NCI-H345 (cell line): ENCODE data around the gene MYO5A.
"Not testable (repeated sequence)": the region's sequence is repeated elsewhere in the genome, so short reads cannot be mapped to it uniquely, and the experiment has no call there.

ENCODE experiments used
- DNase-seq: peaks from one replicate; lab custom pipeline; 2025; lab: John Stamatoyannopoulos, UW

The MYO5A gene

GRCh38 chr15:52528564-52529340 is at the start of gene MYO5A:
Gene MYO5A, minus strand, starts transcription at chr15:52528880. Its CDS starts 74 bp downstream, at chr15:52528806.
- DNase-seq, result peak; percentile 52

DNA sequence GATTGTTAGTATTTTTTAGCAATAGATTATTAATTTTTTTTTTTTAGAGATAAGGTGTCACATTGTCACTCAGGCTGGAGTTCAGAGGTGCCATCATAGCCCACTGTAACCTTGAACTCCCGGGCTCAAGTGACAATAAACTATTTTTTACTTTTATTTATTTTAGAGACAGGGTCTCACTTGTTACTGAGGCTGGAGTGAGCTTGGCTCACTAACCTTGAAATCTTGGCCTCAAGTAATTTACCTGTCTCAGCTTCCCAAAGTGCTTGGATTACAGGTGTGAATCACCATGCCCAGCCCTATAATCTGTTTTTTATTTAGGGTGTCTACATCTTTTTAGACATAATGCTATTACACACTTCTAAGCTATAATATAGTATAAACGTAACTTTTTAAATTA is 48.0 kb upstream of the MYO5A start:
- DNase-seq, result no peak

DNA sequence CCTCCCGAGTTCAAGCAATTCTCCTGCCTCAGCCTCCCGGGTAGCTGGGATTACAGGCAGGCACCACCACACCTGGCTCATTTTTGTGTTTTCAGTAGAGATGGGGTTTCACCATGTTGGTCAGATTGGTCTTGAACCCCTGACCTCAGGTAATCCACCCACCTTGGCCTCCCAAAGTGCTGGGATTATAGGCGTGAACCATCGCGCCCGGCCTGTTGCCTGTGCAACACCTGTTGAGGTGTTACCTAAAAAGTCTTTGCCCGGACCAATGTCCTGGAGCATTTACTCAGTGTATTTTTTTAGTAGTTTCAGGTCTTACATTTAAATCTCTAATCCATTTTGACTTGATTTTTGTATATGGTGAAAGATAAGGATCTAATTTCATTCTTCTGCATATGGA is 46.9 kb upstream of the MYO5A start:
- not testable (repeated sequence) for DNase-seq

- DNase-seq, result no peak
Measured at GRCh38 chr15:52575072-52575471, 46.4 kb upstream of the MYO5A start.

DNA sequence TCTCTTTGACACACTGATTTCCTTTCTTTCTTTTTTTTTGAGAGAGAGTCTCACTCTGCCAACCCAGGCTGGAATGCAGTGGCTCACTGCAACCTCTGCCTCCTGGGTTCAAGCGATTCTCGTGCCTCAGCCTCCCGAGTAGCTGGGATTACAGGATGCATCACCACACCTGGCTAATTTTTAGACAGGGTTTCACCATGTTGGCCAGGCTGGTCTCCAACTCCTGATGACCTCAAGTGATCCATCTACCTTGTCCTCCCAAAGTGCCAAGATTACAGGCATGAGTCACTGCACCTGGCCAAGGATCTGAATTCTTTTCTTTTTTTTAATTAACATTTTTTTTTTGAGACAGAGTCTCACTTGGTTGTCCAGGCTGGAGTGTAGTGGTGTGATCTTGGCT is 45.9 kb upstream of the MYO5A start:
- DNase-seq, result not testable (repeated sequence)

GRCh38 chr15:52568601-52569585 is 40.2 kb upstream of the MYO5A start, which contains the start of gene ARPP19:
Gene ARPP19, minus strand, starts transcription at chr15:52569030. Its CDS starts 138 bp downstream, at chr15:52568892.
- DNase-seq, result peak; percentile 88

DNA sequence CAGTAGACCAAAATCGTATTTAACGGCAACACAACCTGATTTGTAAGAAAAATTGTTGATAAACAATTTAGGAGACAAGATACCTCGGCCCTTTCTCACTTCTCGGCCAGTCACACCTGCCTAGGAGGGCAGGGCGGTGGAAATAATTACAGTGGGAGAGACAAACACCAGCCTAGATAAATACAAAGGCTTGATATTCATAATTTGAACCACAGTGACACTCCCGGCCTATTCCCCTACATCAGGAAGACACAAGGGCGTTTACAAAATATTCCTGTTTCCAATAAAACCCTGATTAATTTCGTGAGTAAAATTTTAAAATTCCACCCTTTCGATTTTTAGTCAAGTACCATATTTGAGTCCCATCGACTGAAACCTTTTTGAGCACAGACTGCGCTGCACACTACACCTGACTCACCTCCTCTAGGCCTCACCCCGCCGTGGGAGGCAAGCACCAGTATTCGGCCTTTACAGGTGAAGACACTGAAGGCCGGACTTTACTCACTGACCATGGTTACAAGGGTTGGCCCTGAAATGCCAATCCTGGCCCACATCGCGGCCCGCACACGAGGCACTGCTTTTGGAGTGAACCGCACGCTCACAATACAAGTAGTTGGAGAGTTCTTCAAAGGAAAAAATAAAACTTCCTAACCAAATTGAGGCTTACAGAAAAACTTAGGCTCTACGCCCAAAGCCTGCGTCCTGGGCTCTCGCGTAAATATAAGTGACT is 39.4 kb upstream of the MYO5A start:
- peak; percentile 3 for DNase-seq

DNA sequence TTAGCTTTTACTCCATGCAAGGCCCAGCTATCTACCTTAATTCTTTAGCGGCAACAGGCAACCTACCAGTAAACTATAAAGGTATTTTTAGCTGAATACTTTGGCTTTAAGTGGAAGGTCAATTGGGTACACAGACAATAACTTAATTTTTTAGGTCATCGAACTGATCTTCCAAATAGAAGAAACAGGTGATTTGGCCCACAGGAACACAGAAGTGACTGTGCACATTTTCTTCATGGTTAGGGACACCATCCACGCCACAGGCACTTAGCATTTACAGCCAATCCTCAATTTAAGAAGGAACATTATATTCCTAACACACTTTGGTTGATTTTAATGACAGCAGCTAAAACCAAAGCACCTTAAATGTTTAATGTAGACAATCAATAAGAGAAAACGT is 38.2 kb upstream of the MYO5A start:
- no peak for DNase-seq

GRCh38 chr15:52565417-52566358 is 37.0 kb upstream of the MYO5A start:
- DNase-seq, result not testable (repeated sequence)

- no peak for DNase-seq
Measured at GRCh38 chr15:52563501-52564060, 34.9 kb upstream of the MYO5A start.

DNA sequence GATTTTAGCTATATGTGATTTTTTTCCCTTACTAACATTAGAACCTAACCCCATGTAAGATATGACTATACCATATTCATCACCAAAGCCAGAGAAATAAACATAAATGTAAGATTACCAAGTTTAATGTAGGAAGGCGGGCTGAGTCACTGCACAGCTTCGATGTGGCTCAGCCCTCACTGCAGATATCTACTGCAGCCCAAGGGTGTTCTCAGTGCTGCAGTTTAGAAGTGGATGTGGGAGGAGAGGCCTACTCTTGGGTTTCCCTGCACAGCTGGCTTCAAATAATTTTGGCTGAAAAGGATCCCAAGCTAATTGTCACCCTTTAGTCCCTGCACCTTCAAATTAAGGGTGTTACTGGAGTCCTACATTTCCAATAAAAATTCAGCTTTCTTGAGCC is 30.9 kb upstream of the MYO5A start:
- DNase-seq, result no peak

DNA sequence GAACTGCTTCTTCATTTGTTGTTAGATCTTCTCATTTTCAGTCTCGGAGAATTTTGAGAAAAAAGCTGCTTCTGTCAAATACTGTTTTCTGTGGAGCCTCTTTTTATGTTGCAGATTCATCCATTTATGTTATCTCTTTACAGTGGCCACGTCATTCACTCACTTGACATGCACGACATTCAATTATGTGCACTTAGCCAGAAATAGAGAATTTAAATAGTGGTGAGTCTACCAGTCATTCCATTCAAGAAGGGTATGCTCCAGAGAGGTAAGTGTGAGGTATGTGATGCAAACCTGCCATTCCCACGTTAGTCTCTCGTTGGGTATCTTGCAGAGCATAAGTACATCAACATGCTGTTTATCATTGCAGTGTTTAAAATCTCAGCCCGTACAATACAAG is 30.3 kb upstream of the MYO5A start:
- DNase-seq, result no peak

DNA sequence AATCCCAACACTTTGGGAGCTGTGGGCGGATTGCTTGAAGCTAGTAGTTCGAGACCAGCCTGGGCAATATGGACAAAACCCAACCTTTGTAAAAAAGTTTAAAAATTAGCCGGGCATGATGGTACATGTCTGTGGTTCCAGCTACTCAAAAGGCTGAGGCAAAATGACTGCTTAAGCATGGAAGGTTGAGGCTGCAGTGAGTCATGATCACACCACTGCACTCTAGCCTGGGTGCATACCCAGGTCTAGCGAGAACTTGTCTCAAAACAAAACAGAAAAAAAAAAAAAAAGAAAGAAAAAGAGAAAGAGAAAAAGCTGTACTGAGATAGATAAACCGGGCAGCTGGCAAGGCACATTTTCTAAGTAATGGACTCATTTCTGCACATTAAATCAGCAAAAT is 29.5 kb upstream of the MYO5A start:
- DNase-seq, result no peak

DNA sequence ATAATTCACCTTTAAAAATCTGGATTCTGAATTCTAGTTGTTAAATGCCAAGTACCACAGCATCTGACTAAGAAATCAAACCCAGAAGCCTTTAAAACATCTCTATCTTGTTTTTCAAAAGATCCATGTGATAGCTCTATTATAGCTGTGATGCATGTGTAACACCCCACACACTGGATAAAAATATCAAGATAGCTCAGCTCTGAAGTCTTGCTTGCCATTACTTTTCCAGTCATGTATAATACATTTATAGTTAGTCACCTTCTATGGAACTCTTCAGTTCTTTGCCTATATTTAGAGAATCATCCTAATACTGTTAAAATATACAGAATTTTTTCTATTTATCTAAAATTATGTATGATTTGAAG is 28.6 kb upstream of the MYO5A start:
- DNase-seq, result no peak

DNA sequence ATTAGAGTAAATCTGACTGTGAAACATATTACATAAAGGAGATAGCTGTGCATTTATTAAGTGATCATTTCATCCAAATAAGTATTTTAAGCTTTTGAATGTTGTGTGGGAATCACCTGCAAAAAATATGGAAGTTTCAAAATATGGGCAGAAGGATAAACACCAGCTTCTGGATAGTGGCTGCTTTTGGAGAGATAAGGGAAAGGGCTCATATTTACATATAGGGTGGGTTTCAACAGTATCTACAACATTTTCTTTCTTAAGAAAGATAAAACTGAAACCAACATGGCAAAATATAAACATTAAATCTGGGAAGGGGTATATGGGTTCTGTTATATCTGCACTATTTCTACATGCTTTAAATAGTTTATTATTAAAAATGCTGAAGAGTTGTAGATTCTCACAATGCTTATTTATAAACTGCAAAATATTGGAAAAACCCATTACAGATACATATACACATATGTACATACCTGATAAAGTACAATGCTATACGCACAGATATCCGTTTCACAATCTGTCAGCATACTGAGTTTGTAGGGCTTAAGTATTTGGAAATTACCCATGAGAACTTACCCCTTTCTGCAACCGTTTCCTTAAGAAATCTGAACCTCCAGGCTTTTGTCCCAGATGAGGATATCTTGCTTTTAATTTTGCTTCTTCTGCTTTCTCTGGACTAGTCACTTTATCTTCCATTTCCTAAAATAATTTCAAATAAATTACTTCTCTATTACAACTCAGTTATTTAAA is 28.0 kb upstream of the MYO5A start:
- no peak for DNase-seq

GRCh38 chr15:52552303-52552702 is 23.6 kb upstream of the MYO5A start:
- no peak for DNase-seq

DNA sequence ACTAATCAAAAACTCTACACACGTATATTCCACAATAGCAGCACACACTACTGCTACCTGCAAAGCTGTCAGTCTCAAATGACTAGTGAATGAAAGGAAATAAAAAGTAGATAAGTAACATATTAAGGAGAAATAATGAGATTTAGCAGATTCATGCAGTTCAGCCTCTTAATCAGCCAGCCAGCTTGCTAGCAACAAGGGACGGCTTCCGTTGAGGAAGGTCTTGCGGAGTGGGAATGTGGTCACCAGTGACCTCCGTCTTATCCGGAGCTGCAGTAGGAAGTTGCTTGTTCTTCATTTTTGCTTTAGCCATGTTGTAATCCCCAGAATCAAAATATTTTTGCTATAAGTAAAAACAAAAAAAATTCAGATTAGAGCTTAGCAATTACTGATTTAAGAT is 23.1 kb upstream of the MYO5A start:
- DNase-seq, result no peak

GRCh38 chr15:52551186-52551585 is 22.5 kb upstream of the MYO5A start:
- DNase-seq, result not testable (repeated sequence)

DNA sequence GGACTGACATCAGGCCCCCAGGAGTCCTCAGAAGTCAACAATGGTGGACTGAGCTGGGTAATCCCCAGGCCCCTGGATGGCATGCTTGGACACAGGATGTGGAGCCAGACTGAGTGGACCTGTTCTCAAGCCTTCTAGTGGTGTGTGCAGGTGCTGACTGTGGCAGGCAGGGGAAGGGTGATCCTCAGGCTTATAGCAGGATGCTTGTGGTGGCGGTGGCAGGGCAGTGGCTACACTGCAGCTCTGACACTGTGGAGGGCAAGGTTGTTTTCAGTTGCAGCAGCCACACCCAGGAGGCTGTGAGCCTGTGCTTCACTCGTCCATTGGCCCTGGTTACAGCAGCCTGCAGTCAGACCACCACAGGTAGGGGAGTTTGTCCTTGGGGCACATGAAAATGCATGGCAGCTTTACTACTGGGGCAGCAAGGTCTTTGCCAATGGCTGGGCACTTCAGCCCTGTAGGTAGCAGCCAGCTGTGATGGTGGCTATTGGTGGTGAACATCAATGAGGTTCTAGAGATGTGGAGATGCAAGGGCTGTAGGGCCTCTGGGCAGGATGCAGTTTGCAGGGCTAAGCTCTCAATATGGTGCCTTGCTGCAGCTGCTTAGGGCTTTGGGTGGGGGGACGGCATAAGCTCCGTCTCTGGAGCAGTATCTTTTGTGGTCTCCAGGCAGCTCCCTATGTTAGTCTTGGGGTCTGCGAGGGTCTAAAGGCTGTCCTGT is 17.5 kb upstream of the MYO5A start:
- no peak for DNase-seq
